ENCODE measurements around the gene DYSF. TPM values are rescaled to one million over a fixed set of nuclear protein-coding genes. Genes with fewer than 3 reads are reported as not detected.

The DYSF gene
- total and polyA plus RNA-seq, 2 donors (not counting 3 experiments of a cell fraction or from before 2014, with no cell fraction given): 50.9 to 152 TPM

DNA sequence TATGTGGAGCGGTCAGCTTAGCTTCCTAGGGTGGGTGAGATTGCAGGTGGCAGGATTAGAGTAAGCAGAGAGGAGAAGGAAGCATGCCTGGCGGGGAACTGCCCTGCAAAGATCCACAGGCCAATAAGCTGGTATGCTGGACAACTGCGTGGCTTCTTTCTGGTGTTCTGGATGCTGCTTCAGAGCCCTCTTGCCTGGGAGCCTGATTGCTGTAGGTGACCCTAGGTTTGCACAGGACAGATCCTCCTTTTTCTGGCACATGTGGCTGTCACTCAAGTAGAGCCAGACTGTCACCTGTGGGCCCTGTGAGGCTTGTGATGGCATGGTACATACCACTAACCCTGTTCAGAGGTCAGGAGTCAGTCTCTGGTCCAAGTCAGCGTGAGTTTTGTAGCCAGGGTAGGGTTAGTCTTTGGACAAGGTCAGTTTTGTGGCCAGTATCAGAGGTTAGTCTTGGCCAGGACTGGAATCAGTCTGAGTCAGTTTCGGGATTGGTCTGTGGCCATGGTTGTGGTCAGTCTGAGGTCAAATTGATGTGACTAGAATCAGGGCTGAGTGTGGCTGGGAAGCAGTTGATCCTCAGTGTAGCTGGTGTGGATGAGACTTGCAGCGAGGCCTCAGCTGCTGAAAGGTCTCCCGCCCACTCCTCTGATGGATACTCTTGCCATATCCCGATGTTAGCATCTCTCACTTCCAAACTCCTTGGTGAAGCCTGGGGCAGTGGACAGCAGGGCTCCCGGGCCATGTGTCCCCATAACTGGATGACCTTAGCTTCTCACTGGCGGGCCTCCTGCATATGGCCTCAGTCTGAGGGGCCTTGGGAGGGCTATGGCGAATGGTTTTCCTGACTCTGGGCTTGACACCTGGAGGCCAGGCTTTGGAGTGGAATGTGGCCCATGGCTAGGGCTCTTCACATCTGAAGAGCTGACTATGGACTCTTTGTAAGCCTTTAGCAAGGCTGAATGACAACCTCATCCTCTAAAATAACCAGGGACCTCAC is 260.5 kb downstream of the DYSF start:
- no peak overlapping the region for H3K27ac ChIP-seq (ENCODE audit: insufficient read depth, low read depth, low read length)
- H3K4me3 ChIP-seq (replicated peaks in 1 of 3; ENCODE audit: insufficient read depth in 1 of 3, low read depth in 1 of 3, low read length in 3 of 3): no peak overlapping the region
- no TSS peak for BruUV-seq (replicated peaks)
- no peaks in the 10 kb centered on the region for H3K79me2 ChIP-seq (ENCODE audit: control insufficient read depth, insufficient read depth, low read length)
- H4K20me1 ChIP-seq (replicated peaks; ENCODE audit: control insufficient read depth, extremely low read depth, insufficient read depth, low read length): no peaks in the 10 kb centered on the region
- no peaks in the 10 kb centered on the region for H3K9me1 ChIP-seq (replicated peaks; ENCODE audit: control insufficient read depth, extremely low read depth, insufficient read depth, low read length)
- dilution Hi-C loops (cut with MboI; ENCODE audit: extremely low pct_ligation_motif_present, low sequenced_read_pairs) (no loop called here), intact Hi-C loops (cut with micrococcal nuclease) (no loop called here)
- no peak for FAIRE-seq
- H3K27me3 ChIP-seq (ENCODE audit: control insufficient read depth in 2 of 2, insufficient read depth in 2 of 2, low read length in 2 of 2): no peaks in the 10 kb centered on the region
- peaks cover 15% of the 10 kb centered on the region for H3K4me1 ChIP-seq (ENCODE audit: control insufficient read depth, extremely low read depth, insufficient read depth, low read length)
- no peaks in the 10 kb centered on the region for H3K36me3 ChIP-seq (ENCODE audit: control insufficient read depth in 2 of 2, extremely low read depth in 1 of 2, insufficient read depth in 2 of 2, low read length in 2 of 2)
- no peak for DNase-seq (ENCODE audit: low read depth, low spot score)
- TF ChIP-seq POLR2AphosphoS5 (IDR thresholded peaks at IDR 0.05; ENCODE audit: insufficient read depth, low read depth, low read length) (no peak), EZH2 (IDR thresholded peaks at IDR 0.05; ENCODE audit: borderline replicate concordance, low read depth, low read length, severe bottlenecking) (no peak), MYC (IDR thresholded peaks at IDR 0.05; ENCODE audit: low read depth, low read length) (no peak), GATA2 (IDR thresholded peaks at IDR 0.05; ENCODE audit: insufficient read depth, insufficient read length, low read depth, low read length) (no peak), FOS (IDR thresholded peaks at IDR 0.05; ENCODE audit: borderline replicate concordance, insufficient read depth, low read length) (no peak), JUN (IDR thresholded peaks at IDR 0.05; ENCODE audit: borderline replicate concordance, insufficient read depth, insufficient read length, low read depth) (no peak), POLR2A (IDR thresholded peaks at IDR 0.05; ENCODE audit: low read depth, low read length) (no peak)
- TF ChIP-seq, protein P1, sequence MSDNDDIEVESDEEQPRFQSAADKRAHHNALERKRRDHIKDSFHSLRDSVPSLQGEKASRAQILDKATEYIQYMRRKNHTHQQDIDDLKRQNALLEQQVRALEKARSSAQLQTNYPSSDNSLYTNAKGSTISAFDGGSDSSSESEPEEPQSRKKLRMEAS (IDR thresholded peaks at IDR 0.05; ENCODE audit: insufficient read depth, insufficient read length): no peak
- TF ChIP-seq, protein P2, sequence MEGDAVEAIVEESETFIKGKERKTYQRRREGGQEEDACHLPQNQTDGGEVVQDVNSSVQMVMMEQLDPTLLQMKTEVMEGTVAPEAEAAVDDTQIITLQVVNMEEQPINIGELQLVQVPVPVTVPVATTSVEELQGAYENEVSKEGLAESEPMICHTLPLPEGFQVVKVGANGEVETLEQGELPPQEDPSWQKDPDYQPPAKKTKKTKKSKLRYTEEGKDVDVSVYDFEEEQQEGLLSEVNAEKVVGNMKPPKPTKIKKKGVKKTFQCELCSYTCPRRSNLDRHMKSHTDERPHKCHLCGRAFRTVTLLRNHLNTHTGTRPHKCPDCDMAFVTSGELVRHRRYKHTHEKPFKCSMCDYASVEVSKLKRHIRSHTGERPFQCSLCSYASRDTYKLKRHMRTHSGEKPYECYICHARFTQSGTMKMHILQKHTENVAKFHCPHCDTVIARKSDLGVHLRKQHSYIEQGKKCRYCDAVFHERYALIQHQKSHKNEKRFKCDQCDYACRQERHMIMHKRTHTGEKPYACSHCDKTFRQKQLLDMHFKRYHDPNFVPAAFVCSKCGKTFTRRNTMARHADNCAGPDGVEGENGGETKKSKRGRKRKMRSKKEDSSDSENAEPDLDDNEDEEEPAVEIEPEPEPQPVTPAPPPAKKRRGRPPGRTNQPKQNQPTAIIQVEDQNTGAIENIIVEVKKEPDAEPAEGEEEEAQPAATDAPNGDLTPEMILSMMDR (IDR thresholded peaks at IDR 0.05; ENCODE audit: extremely low read depth in 1 of 2, insufficient read depth in 1 of 2, low read depth in 1 of 2, low read length in 2 of 2): no peak
- H3K9me3 ChIP-seq (replicated peaks; ENCODE audit: control insufficient read depth, insufficient read depth, low read length): no peaks in the 10 kb centered on the region
- H2AFZ ChIP-seq (ENCODE audit: low read depth, low read length): no peak overlapping the region
- no peak overlapping the region for H3K9ac ChIP-seq (replicated peaks; ENCODE audit: extremely low read depth, insufficient read depth, low read length)
- ChIA-PET CTCF (interaction anchor here (0.8 to 1.4 kb wide), 2 partner anchors 84 to 161 kb away, joined by 3 read pairs; no protein-coding TSS in a partner anchor), POLR2A (no interaction called here)
- no peak overlapping the region for H3K4me2 ChIP-seq (ENCODE audit: insufficient read depth, low read length)

Data from endothelial cell of umbilical vein (primary cell).